Stimulated activated naive B cell treated with anti-CD40 and anti-IgM and Interleukin-4, amounts not matched to agents 10 μg/mL and 1 μg/mL and 100 μg/mL, for 72 hours (primary cell): ENCODE measurements around the gene KRT1.

ENCODE experiments used
- ATAC-seq, 2 donors: fragments of 150-1000 bp; cut with Tn5 transposase; replicated peaks; 2 replicates each; pipeline ENCODE4 v1.10.0; 2021; ENCODE audit warnings: moderate library complexity in 1 of 2
- DNase-seq: peaks from one replicate; pipeline ENCODE4 v3.0.0; 2021
- H3K27ac Mint-ChIP-seq: one replicate; pipeline ENCODE4 v1.8.0; 2022; ENCODE audit warnings: mild to moderate bottlenecking, mixed read lengths
- H3K27me3 Mint-ChIP-seq, 2 donors: one replicate each; pipeline ENCODE4 v1.8.0; 2022; ENCODE audit warnings: mixed read lengths in 2 of 2
- H3K36me3 Mint-ChIP-seq, 2 donors: one replicate each; pipeline ENCODE4 v1.8.0; 2022; ENCODE audit warnings: mixed read lengths in 2 of 2, mild to moderate bottlenecking in 1 of 2
- H3K4me1 Mint-ChIP-seq, 2 donors: one replicate each; pipeline ENCODE4 v1.8.0; 2022; ENCODE audit warnings: mixed read lengths in 2 of 2, mild to moderate bottlenecking in 1 of 2
- H3K4me3 Mint-ChIP-seq, 2 donors: one replicate each; pipeline ENCODE4 v1.8.0; 2022; ENCODE audit warnings: mild to moderate bottlenecking in 2 of 2, mixed read lengths in 2 of 2, moderate library complexity in 1 of 2
- H3K9me3 Mint-ChIP-seq, 2 donors: one replicate each; pipeline ENCODE4 v1.8.0; 2022; ENCODE audit warnings: mixed read lengths in 2 of 2, mild to moderate bottlenecking in 1 of 2

The KRT1 gene

GRCh38 chr12:52655720-52656124, 24.5 kb downstream of the KRT1 start:
- DNase-seq (no peak), ATAC-seq (no peak)
- Mint-ChIP-seq H3K4me1 (no peaks in the 10 kb centered on the region), H3K36me3 (no peaks in the 10 kb centered on the region), H3K27me3 (peaks cover 7 to 10% of the 10 kb centered on the region in 2 donors), H3K4me3 (no peak overlapping the region), H3K9me3 (no peaks in the 10 kb centered on the region), H3K27ac (no peak overlapping the region)

- Mint-ChIP-seq H3K4me3 (no peak overlapping the region), H3K4me1 (no peaks in the 10 kb centered on the region), H3K36me3 (no peaks in the 10 kb centered on the region), H3K27me3 (peaks cover 7 to 10% of the 10 kb centered on the region in 2 donors), H3K27ac (no peak overlapping the region), H3K9me3 (no peaks in the 10 kb centered on the region)
- no peak for ATAC-seq
- DNase-seq, result no peak
These were observed 25.0 kb downstream of the KRT1 start for GRCh38 chr12:52655251-52655650.

GRCh38 chr12:52651726-52652261, 28.4 kb downstream of the KRT1 start, which contains the start of gene KRT2:
Gene KRT2 (minus strand): TSS chr12:52652211. CDS start chr12:52652142, 69 bp downstream.
- Mint-ChIP-seq H3K9me3 (no peaks in the 10 kb centered on the region), H3K27me3 (no peaks in the 10 kb centered on the region), H3K4me1 (no peaks in the 10 kb centered on the region), H3K27ac (no peak within 1 kb of the TSS), H3K36me3 (no peaks in the 10 kb centered on the region), H3K4me3 (no peak within 1 kb of the TSS)
- DNase-seq, result no peak
- ATAC-seq, result no peak

GRCh38 chr12:52650520-52651081, 29.6 kb downstream of the KRT1 start:
- Mint-ChIP-seq H3K4me3 (no peak overlapping the region), H3K27ac (no peak overlapping the region), H3K27me3 (no peaks in the 10 kb centered on the region), H3K9me3 (no peaks in the 10 kb centered on the region), H3K36me3 (no peaks in the 10 kb centered on the region), H3K4me1 (no peaks in the 10 kb centered on the region)
- no peak for ATAC-seq
- DNase-seq, result no peak

GRCh38 chr12:52649066-52649465, 31.1 kb downstream of the KRT1 start:
- ATAC-seq (no peak), DNase-seq (no peak)
- H3K27me3 Mint-ChIP-seq, result peaks cover 0 to 5% of the 10 kb centered on the region in 2 donors
- H3K27ac Mint-ChIP-seq, result no peak overlapping the region
- H3K4me3 Mint-ChIP-seq, result no peak overlapping the region
- no peaks in the 10 kb centered on the region for H3K36me3 Mint-ChIP-seq
- H3K9me3 Mint-ChIP-seq, result no peaks in the 10 kb centered on the region
- H3K4me1 Mint-ChIP-seq, result no peaks in the 10 kb centered on the region

GRCh38 chr12:52648012-52648550, 32.1 kb downstream of the KRT1 start:
- no peaks in the 10 kb centered on the region for H3K9me3 Mint-ChIP-seq
- H3K27me3 Mint-ChIP-seq, result peaks cover 0 to 8% of the 10 kb centered on the region in 2 donors
- ATAC-seq (no peak), DNase-seq (no peak)
- no peak overlapping the region for H3K27ac Mint-ChIP-seq
- H3K36me3 Mint-ChIP-seq, result no peaks in the 10 kb centered on the region
- no peak overlapping the region for H3K4me3 Mint-ChIP-seq
- H3K4me1 Mint-ChIP-seq, result no peaks in the 10 kb centered on the region

- H3K4me3 Mint-ChIP-seq, result no peak overlapping the region
- no peak for ATAC-seq
- no peak overlapping the region for H3K27ac Mint-ChIP-seq
- H3K36me3 Mint-ChIP-seq, result no peaks in the 10 kb centered on the region
- H3K9me3 Mint-ChIP-seq, result no peaks in the 10 kb centered on the region
- peaks cover 0 to 8% of the 10 kb centered on the region in 2 donors for H3K27me3 Mint-ChIP-seq
- no peaks in the 10 kb centered on the region for H3K4me1 Mint-ChIP-seq
- DNase-seq, result no peak
These were observed 32.6 kb downstream of the KRT1 start for GRCh38 chr12:52647601-52648000.

- no peaks in the 10 kb centered on the region for H3K4me1 Mint-ChIP-seq
- no peaks in the 10 kb centered on the region for H3K36me3 Mint-ChIP-seq
- H3K27ac Mint-ChIP-seq, result no peak overlapping the region
- H3K9me3 Mint-ChIP-seq, result no peaks in the 10 kb centered on the region
- DNase-seq, result no peak
- no peak for ATAC-seq
- no peak overlapping the region for H3K4me3 Mint-ChIP-seq
- peaks cover 7 to 14% of the 10 kb centered on the region in 2 donors for H3K27me3 Mint-ChIP-seq
These were observed 33.6 kb downstream of the KRT1 start for GRCh38 chr12:52646613-52647012.

GRCh38 chr12:52645982-52646381, 34.2 kb downstream of the KRT1 start:
- Mint-ChIP-seq H3K27me3 (peaks cover 9 to 15% of the 10 kb centered on the region in 2 donors), H3K4me3 (no peak overlapping the region), H3K36me3 (no peaks in the 10 kb centered on the region), H3K27ac (no peak overlapping the region), H3K4me1 (no peaks in the 10 kb centered on the region), H3K9me3 (no peaks in the 10 kb centered on the region)
- DNase-seq (no peak), ATAC-seq (no peak)

GRCh38 chr12:52645120-52645761, 35.0 kb downstream of the KRT1 start:
- Mint-ChIP-seq H3K27ac (no peak overlapping the region), H3K4me3 (no peak overlapping the region), H3K4me1 (no peaks in the 10 kb centered on the region), H3K36me3 (no peaks in the 10 kb centered on the region), H3K9me3 (no peaks in the 10 kb centered on the region), H3K27me3 (peaks cover 9 to 15% of the 10 kb centered on the region in 2 donors)
- DNase-seq (no peak), ATAC-seq (no peak)

GRCh38 chr12:52644078-52644415, 36.2 kb downstream of the KRT1 start:
- no peaks in the 10 kb centered on the region for H3K4me1 Mint-ChIP-seq
- H3K27ac Mint-ChIP-seq, result no peak overlapping the region
- H3K4me3 Mint-ChIP-seq, result no peak overlapping the region
- H3K27me3 Mint-ChIP-seq, result peaks cover 9 to 20% of the 10 kb centered on the region in 2 donors
- ATAC-seq, result no peak
- H3K36me3 Mint-ChIP-seq, result no peaks in the 10 kb centered on the region
- H3K9me3 Mint-ChIP-seq, result no peaks in the 10 kb centered on the region
- DNase-seq, result no peak

- ATAC-seq (no peak), DNase-seq (no peak)
- peaks cover 9 to 20% of the 10 kb centered on the region in 2 donors for H3K27me3 Mint-ChIP-seq
- no peak overlapping the region for H3K27ac Mint-ChIP-seq
- no peak overlapping the region for H3K4me3 Mint-ChIP-seq
- H3K4me1 Mint-ChIP-seq, result no peaks in the 10 kb centered on the region
- H3K9me3 Mint-ChIP-seq, result no peaks in the 10 kb centered on the region
- H3K36me3 Mint-ChIP-seq, result no peaks in the 10 kb centered on the region
These were observed 36.8 kb downstream of the KRT1 start for GRCh38 chr12:52643233-52644077.

- H3K4me1 Mint-ChIP-seq, result no peaks in the 10 kb centered on the region
- H3K4me3 Mint-ChIP-seq, result no peak overlapping the region
- ATAC-seq, result no peak
- DNase-seq, result no peak
- H3K36me3 Mint-ChIP-seq, result no peaks in the 10 kb centered on the region
- no peak overlapping the region for H3K27ac Mint-ChIP-seq
- no peaks in the 10 kb centered on the region for H3K9me3 Mint-ChIP-seq
- H3K27me3 Mint-ChIP-seq, result peaks cover 9 to 24% of the 10 kb centered on the region in 2 donors
These were observed 38.7 kb downstream of the KRT1 start for GRCh38 chr12:52641468-52641867.

- Mint-ChIP-seq H3K9me3 (no peaks in the 10 kb centered on the region), H3K27ac (no peak overlapping the region), H3K4me3 (no peak overlapping the region), H3K4me1 (no peaks in the 10 kb centered on the region), H3K36me3 (no peaks in the 10 kb centered on the region), H3K27me3 (peaks cover 16 to 21% of the 10 kb centered on the region in 2 donors)
- DNase-seq, result no peak
- no peak for ATAC-seq
These were observed 42.9 kb downstream of the KRT1 start for GRCh38 chr12:52637299-52637698.
